Natural killer cell treated with Interleukin-12 subunit alpha and Interleukin-12 subunit beta and Interleukin-15 and Interleukin-18, amount 100 ng/mL, for 72 hours (primary cell): ENCODE measurements around the gene KCNK6. TPM values are rescaled to one million over a fixed set of nuclear protein-coding genes. Genes with fewer than 3 reads are reported as not detected.

ENCODE experiments used
- ATAC-seq, 2 donors: fragments of 150-1000 bp; cut with Tn5 transposase in 1 of 2; sonication (Bioruptor Pico), chemical (Tn5 transposase) in 1 of 2; 2 replicates each; pipeline ENCODE4 v1.10.0; 2021
- DNase-seq: peaks from one replicate; pipeline ENCODE4 v3.0.0; 2022; ENCODE audit warnings: low spot score
- H3K27ac Mint-ChIP-seq, 2 donors: 1 replicate in 1 of 2; 2 replicates in 1 of 2; pipeline ENCODE4 v1.8.0; 2022; ENCODE audit warnings: mixed read lengths in 2 of 2, mild to moderate bottlenecking in 1 of 2, moderate library complexity in 1 of 2
- H3K27me3 Mint-ChIP-seq, 2 donors: 1 replicate in 1 of 2; 2 replicates in 1 of 2; pipeline ENCODE4 v1.8.0; 2022; ENCODE audit warnings: mixed read lengths in 2 of 2
- H3K36me3 Mint-ChIP-seq: one replicate; pipeline ENCODE4 v1.8.0; 2022; ENCODE audit warnings: mixed read lengths
- H3K4me1 Mint-ChIP-seq, 2 donors: 1 replicate in 1 of 2; 2 replicates in 1 of 2; pipeline ENCODE4 v1.8.0; 2022; ENCODE audit warnings: low read depth in 2 of 2, mixed read lengths in 2 of 2, mild to moderate bottlenecking in 1 of 2
- H3K4me3 Mint-ChIP-seq: one replicate; pipeline ENCODE4 v1.8.0; 2022; ENCODE audit warnings: mixed read lengths
- H3K9me3 Mint-ChIP-seq: 2 replicates; pipeline ENCODE4 v1.8.0; 2022; ENCODE audit warnings: mixed read lengths
- total RNA-seq, 2 donors: library from RNA; stranded (reverse); gene quantifications; one replicate each; pipeline ENCODE4 v1.2.3, GENCODE V29; 2022

KCNK6 gene
- total RNA-seq, 2 donors from 2014 or later = 3.7 to 7.7 TPM

DNA sequence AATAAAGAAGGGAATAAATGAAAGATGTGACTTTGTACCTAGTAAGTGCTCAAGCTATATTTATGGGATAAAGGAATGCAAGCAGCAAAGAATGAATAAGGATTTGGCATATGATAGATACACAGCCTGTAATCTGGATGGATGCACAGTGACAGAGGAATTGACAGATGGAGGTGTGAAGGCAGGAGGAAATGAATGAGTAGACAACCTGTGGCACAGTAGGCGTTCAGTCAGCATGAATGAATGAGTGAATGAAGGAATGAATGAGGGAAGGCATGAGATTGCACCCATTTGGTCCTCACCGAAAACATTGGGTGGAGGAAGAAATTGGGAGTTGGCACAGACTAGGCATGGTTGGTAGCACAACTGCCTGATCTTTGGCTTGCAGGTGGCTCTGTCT, 49.9 kb downstream of the KCNK6 start:
- Mint-ChIP-seq H3K9me3 (no peaks in the 10 kb centered on the region), H3K27ac (no peak overlapping the region), H3K27me3 (peaks cover 7 to 9% of the 10 kb centered on the region in 2 donors), H3K36me3 (peaks cover under 1% of the 10 kb centered on the region), H3K4me1 (peaks cover 3 to 6% of the 10 kb centered on the region in 2 donors), H3K4me3 (no peak overlapping the region)
- no peak for DNase-seq
- ATAC-seq = no peak

DNA sequence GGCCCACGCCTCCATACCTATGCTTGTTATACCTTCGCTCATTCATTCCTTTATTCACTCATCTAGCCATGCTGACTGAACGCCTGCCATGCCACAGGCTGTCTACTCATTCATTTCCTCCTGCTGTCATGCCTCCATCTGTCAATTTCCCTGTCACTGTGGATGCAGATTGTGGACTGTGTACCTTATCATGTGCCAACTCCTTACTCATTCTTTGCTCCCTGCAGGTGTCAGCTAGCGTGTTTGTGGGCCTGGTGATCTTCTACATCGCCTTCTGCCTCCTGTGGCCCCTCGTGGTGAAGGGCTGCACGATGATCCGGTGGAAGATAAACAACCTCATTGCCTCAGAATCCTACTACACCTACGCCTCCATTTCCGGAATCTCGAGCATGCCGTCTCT, 50.7 kb downstream of the KCNK6 start:
- Mint-ChIP-seq H3K36me3 (peaks cover 8% of the 10 kb centered on the region), H3K27ac (no peak overlapping the region), H3K4me3 (no peak overlapping the region), H3K27me3 (peaks cover 7 to 9% of the 10 kb centered on the region in 2 donors), H3K9me3 (no peaks in the 10 kb centered on the region), H3K4me1 (peaks cover 10 to 13% of the 10 kb centered on the region in 2 donors)
- DNase-seq (no peak), ATAC-seq (no peak)

DNA sequence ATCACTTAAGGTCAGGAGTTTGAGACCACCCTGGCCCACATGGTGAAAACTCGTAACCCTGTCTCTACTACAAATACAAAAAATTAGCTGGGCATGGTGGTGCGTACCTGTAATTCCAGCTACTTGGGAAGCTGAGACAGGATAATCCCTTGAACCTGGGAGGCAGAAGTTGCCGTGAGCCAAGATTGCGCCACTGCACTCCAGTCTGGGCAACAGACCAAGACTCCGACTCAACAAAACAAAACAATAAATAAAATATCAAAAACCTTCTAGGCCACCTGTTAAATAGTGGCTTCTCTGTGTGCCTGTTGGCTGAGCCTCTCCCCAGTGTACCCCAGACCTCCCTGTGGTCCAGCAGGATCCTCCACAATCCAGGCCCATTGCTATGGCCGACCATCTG, 51.4 kb downstream of the KCNK6 start:
- Mint-ChIP-seq H3K27me3 (peaks cover 7% of the 10 kb centered on the region in 2 donors), H3K36me3 (peaks cover 9% of the 10 kb centered on the region), H3K4me1 (peaks cover 18 to 21% of the 10 kb centered on the region in 2 donors), H3K4me3 (no peak overlapping the region), H3K9me3 (no peaks in the 10 kb centered on the region), H3K27ac (no peak overlapping the region)
- DNase-seq = no peak
- no peak for ATAC-seq

DNA sequence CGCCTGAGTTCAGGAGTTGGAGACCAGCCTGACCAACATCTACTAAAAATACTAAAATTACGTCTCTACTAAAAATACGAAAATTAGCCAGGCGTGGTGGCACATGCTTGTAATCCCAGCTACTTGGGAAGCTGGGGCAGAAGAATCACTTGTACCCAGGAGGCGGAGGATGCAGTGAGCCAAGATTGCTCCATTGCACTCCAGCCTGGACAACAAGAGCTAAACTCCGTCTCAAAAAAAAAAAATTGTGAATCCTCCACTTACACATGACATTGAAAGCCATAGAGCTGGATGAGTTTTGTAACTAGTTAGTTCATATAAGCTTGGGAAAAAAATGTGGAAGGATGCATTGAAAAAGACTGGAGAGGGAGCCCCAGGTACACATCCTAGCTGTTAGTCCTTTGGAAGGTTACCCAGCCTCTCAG, 54.3 kb downstream of the KCNK6 start:
- peaks cover 4 to 7% of the 10 kb centered on the region in 2 donors for H3K27me3 Mint-ChIP-seq
- H3K4me1 Mint-ChIP-seq = peaks cover 27 to 30% of the 10 kb centered on the region in 2 donors
- no peaks in the 10 kb centered on the region for H3K9me3 Mint-ChIP-seq
- peak overlapping the region; percentile 95 to 98 for H3K27ac Mint-ChIP-seq
- H3K4me3 Mint-ChIP-seq = peak overlapping the region; percentile 99
- DNase-seq (no peak), ATAC-seq (no peak)
- H3K36me3 Mint-ChIP-seq = peaks cover 9% of the 10 kb centered on the region

DNA sequence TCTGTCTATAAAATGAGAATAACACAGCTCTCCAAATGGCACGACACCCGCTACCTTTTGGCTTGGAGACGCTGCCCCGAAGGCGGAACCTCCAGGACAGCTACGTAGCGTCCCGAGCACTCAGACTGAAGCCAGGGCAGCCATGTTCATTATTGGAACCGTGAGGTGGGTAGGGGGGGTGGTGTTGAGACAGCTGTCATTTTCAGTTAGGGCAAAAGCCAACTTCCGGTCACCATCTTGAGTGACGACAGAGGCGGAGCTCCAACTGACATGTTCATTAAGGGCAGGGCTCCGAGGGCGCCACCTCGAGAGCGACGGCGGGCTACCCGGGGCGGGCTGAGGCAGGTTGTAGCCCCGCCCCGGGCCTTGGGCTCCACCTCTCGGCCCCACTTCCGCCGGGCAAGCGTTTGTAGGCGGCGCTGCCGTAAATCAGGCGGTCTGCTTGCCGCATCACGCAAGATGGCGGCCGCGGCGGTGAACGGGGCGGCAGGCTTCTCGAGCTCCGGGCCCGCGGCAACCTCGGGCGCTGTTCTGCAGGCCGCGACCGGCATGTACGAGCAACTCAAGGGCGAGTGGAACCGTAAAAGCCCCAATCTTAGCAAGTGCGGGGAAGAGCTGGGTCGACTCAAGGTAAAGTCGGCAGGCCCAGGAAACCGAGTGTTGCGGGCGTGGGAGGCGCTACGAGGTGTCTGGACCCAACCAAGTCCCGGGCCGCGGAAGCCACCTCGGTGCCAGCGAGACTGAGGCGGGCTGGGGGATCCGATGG, 54.9 kb downstream of the KCNK6 start, which contains the start of gene PSMD8:
Gene PSMD8, plus strand, starts transcription at position 240 of the 766 bp plus-strand sequence. Its CDS starts 31 bp downstream, at position 271.
- Mint-ChIP-seq H3K27ac (peak within 1 kb of the TSS; percentile 95 to 98), H3K36me3 (peaks cover 9% of the 10 kb centered on the region)

DNA sequence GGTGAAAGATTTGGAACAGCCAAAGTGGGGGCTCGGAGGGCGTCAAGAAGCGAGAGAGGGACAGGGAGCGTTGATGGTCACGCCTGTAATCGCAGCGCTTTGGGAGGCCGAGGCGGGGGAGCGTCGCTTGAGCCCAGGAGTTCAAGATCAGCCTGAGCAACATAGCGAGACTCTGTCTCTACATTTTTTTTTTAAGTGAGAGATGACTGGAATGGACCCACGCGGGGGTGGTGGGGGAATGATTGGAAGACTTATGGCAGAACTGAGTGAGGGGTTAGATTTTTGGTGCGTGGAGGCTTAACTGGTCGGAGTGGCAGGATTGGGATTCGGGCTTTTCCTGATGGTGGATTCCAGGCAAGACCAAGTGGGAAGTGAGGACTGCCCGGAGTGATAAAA, 55.5 kb downstream of the KCNK6 start:
- H3K27me3 Mint-ChIP-seq = peaks cover 4 to 7% of the 10 kb centered on the region in 2 donors
- peak overlapping the region; percentile 95 to 98 for H3K27ac Mint-ChIP-seq
- ATAC-seq (no peak), DNase-seq (no peak)
- H3K9me3 Mint-ChIP-seq = no peaks in the 10 kb centered on the region
- peaks cover 9% of the 10 kb centered on the region for H3K36me3 Mint-ChIP-seq
- H3K4me3 Mint-ChIP-seq = peak overlapping the region; percentile 99
- H3K4me1 Mint-ChIP-seq = peaks cover 30 to 34% of the 10 kb centered on the region in 2 donors

More for the DNA sequence above, 54.9 kb downstream of the KCNK6 start, which contains the start of gene PSMD8:
- no peaks in the 10 kb centered on the region for H3K9me3 Mint-ChIP-seq
- DNase-seq (peak; percentile 99), ATAC-seq (peak; percentile 99)
- peaks cover 4 to 7% of the 10 kb centered on the region in 2 donors for H3K27me3 Mint-ChIP-seq
- H3K4me3 Mint-ChIP-seq = peak within 1 kb of the TSS; percentile 99
- peaks cover 30 to 33% of the 10 kb centered on the region in 2 donors for H3K4me1 Mint-ChIP-seq

DNA sequence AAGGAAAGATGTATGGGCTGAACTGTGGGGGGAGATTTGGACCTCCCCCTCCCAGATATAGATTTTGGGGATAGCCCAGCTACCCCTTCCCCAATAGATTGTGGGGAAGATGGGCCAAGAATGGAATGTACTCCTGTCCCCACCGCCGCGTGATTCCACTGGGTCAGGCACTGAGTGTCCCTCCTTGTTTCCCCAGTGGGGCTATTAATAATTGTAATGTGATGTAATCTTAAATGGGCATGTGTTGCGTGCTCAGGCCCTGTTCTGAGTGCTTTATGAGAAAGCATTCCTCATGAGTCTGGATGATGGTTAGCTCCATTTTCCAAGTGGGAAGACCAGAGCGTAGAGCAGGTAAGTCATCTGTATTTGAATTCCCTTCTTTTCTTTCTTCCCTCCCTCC, 56.1 kb downstream of the KCNK6 start:
- H3K36me3 Mint-ChIP-seq = peaks cover 9% of the 10 kb centered on the region
- H3K27ac Mint-ChIP-seq = peak overlapping the region; percentile 95 to 98
- ATAC-seq (no peak), DNase-seq (no peak)
- peaks cover 0 to under 1% of the 10 kb centered on the region in 2 donors for H3K27me3 Mint-ChIP-seq
- peak overlapping the region; percentile 99 for H3K4me3 Mint-ChIP-seq
- no peaks in the 10 kb centered on the region for H3K9me3 Mint-ChIP-seq
- H3K4me1 Mint-ChIP-seq = peaks cover 30 to 34% of the 10 kb centered on the region in 2 donors

DNA sequence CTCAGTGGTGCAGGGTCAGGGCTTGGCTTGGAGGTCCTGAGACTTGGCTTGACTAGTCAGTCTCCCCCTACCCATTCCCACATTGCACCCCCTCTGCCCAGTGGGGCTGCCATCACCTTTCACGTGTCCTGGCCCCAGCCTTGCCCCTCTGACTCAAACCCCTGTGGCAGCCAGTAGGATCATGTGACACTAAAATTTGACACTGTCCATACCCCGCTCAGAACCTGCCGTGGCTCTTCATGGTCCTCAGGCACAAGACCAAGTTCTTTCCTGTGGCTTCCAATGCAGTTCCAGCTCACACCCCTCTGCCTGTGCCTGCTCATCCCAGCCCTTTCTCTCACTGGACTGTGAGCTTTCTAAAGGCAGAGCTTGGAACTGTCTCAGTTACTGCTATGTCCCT, 56.9 kb downstream of the KCNK6 start:
- H3K4me1 Mint-ChIP-seq = peaks cover 30 to 34% of the 10 kb centered on the region in 2 donors
- no peaks in the 10 kb centered on the region for H3K27me3 Mint-ChIP-seq
- ATAC-seq (no peak), DNase-seq (no peak)
- no peaks in the 10 kb centered on the region for H3K9me3 Mint-ChIP-seq
- H3K36me3 Mint-ChIP-seq = peaks cover 12% of the 10 kb centered on the region
- H3K4me3 Mint-ChIP-seq = peak overlapping the region; percentile 99
- peak overlapping the region in 1 of 2 donors; percentile 79 for H3K27ac Mint-ChIP-seq

DNA sequence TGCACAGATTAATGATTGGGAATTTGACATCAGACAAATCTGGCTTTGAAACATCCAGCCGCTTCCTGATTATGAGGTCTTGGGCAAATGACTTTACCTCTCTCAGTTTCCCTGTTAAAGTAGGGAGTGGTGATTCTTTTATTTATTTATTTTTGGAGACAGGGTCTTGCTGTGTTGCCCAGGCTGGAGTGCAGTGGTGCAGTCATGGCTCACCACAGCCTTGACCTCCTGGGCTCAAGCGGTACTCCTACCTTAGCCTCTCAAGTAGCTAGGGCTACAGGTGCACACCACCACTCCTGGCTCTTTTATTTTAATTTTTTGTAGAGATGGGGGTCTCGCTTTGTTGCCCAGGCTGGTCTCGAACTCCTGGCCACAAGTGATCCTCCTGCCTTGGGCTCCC, 57.4 kb downstream of the KCNK6 start:
- H3K9me3 Mint-ChIP-seq = no peaks in the 10 kb centered on the region
- peaks cover 17% of the 10 kb centered on the region for H3K36me3 Mint-ChIP-seq
- peak overlapping the region; percentile 99 for H3K4me3 Mint-ChIP-seq
- no peak for ATAC-seq
- H3K4me1 Mint-ChIP-seq = peaks cover 30 to 34% of the 10 kb centered on the region in 2 donors
- no peak for DNase-seq
- H3K27me3 Mint-ChIP-seq = no peaks in the 10 kb centered on the region
- H3K27ac Mint-ChIP-seq = peak overlapping the region in 1 of 2 donors; percentile 79

DNA sequence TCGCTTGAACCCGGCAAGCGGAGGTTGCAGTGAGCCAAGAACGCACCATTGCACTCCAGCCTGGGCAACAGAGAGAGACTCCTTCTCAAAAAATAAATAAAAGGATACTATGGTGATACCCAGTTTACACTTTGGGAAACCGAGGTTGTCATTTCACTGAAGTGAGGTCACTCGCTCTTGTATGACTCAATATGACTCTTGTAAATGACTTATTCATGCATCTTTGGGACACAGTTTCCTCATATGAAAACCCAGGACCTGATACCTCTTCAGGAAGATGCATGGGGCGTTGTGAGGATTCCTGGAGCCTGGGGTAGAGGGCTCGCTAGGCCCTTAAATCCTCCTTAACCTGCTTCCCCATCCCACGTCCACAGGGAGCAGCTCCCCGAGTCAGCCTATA, 59.2 kb downstream of the KCNK6 start:
- Mint-ChIP-seq H3K4me1 (peaks cover 30 to 34% of the 10 kb centered on the region in 2 donors), H3K27ac (no peak overlapping the region), H3K27me3 (no peaks in the 10 kb centered on the region), H3K9me3 (no peaks in the 10 kb centered on the region), H3K4me3 (no peak overlapping the region), H3K36me3 (peaks cover 26% of the 10 kb centered on the region)
- DNase-seq = no peak
- no peak for ATAC-seq

DNA sequence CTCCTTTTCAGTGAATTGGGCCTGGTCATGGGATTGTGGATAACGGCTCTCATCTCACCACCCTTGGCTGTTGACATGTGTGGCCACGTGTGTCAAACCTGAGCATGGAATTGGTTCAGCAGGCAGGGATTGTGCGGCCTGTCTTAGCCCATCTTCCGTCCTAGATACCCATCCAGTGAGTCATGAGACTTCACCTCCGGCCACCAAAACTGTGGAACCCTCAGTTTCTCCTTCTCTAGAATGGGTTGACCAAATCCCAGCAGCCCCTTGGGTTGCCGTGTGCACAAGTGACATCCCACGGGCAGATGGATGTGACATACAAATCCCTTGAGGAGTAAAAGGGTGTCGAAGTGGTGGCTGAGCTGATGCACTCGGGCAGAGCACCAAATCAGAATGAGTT, 61.5 kb downstream of the KCNK6 start:
- H3K36me3 Mint-ChIP-seq = peaks cover 17% of the 10 kb centered on the region

More for the DNA sequence above, 61.5 kb downstream of the KCNK6 start:
- Mint-ChIP-seq H3K4me1 (peaks cover 8 to 15% of the 10 kb centered on the region in 2 donors), H3K4me3 (no peak overlapping the region), H3K27ac (no peak overlapping the region), H3K27me3 (no peaks in the 10 kb centered on the region), H3K9me3 (no peaks in the 10 kb centered on the region)
- ATAC-seq (no peak), DNase-seq (no peak)

Other genes starting within 250 kb of the KCNK6 start
- under 1 TPM in 1 of 2 donors, not detected in 1; 0.12 TPM for gene DPF1, start 95.6 kb upstream of the KCNK6 start, total RNA-seq
- not detected for gene PPP1R14A, start 63.5 kb upstream of the KCNK6 start, total RNA-seq
- gene SPINT2, start 55.3 kb upstream of the KCNK6 start, total RNA-seq = 1 to 10 TPM; 6.9 to 9.1 TPM
- gene C19orf33, start 15.6 kb upstream of the KCNK6 start, total RNA-seq = not detected
- 10 to 100 TPM; 56.0 to 59.2 TPM for gene YIF1B, start 3.9 kb upstream of the KCNK6 start, total RNA-seq
- gene CATSPERG, start 16.0 kb downstream of the KCNK6 start, total RNA-seq = 1 to 10 TPM; 6.1 to 9.4 TPM
- 100 to 1,000 TPM; 133 to 252 TPM for gene PSMD8, start 54.7 kb downstream of the KCNK6 start, total RNA-seq
- gene GGN, start 68.2 kb downstream of the KCNK6 start, total RNA-seq = under 1 TPM in 1 of 2 donors, not detected in 1; 0.24 TPM
- gene SPRED3, start 68.9 kb downstream of the KCNK6 start, total RNA-seq = 1 to 10 TPM; 2.5 to 4.6 TPM
- gene FAM98C, start 83.2 kb downstream of the KCNK6 start, total RNA-seq = 10 to 100 TPM; 21.8 to 25.8 TPM
- gene RASGRP4, start 106.4 kb downstream of the KCNK6 start, total RNA-seq = 1 to 10 TPM in 1 of 2 donors, not detected in 1; 1.9 TPM
- under 1 TPM; 0.22 to 0.33 TPM for gene RYR1, start 113.8 kb downstream of the KCNK6 start, total RNA-seq